HEK293T (cell line): ENCODE results near the gene RBMS1.

Experiments used
- BHLHE40 ChIP-seq: fragments of 450-650 bp; IDR thresholded peaks from 2 replicates; pipeline ENCODE4 v1.6.1; 2016; ENCODE audit warnings: mild to moderate bottlenecking, moderate library complexity, borderline replicate concordance
- ELF4 ChIP-seq: fragments of 450-650 bp; IDR thresholded peaks from 2 replicates; pipeline ENCODE4 v1.6.1; 2017; ENCODE audit warnings: antibody characterized with exemption
- FOXM1 ChIP-seq: fragments of 450-650 bp; IDR thresholded peaks from 2 replicates; pipeline ENCODE4 v1.6.1; 2017; ENCODE audit warnings: mild to moderate bottlenecking, borderline replicate concordance
- L3MBTL2 ChIP-seq: fragments of 450-650 bp; conservative IDR thresholded peaks from 2 replicates; pipeline ENCODE4 v1.6.1; 2016; ENCODE audit warnings: mild to moderate bottlenecking
- NFRKB ChIP-seq: fragments of 450-650 bp; IDR thresholded peaks from 2 replicates; pipeline ENCODE4 v1.6.1; 2016; ENCODE audit warnings: mild to moderate bottlenecking, moderate library complexity
- PKNOX1 ChIP-seq: fragments of 450-650 bp; IDR thresholded peaks from 2 replicates; pipeline ENCODE4 v1.6.1; 2016
- SP1 ChIP-seq: fragments of 450-650 bp; IDR thresholded peaks from 2 replicates; pipeline ENCODE4 v1.6.1; 2017
- TARDBP ChIP-seq: fragments of 450-650 bp; IDR thresholded peaks from 2 replicates; pipeline ENCODE4 v1.6.1; 2016

DNA sequence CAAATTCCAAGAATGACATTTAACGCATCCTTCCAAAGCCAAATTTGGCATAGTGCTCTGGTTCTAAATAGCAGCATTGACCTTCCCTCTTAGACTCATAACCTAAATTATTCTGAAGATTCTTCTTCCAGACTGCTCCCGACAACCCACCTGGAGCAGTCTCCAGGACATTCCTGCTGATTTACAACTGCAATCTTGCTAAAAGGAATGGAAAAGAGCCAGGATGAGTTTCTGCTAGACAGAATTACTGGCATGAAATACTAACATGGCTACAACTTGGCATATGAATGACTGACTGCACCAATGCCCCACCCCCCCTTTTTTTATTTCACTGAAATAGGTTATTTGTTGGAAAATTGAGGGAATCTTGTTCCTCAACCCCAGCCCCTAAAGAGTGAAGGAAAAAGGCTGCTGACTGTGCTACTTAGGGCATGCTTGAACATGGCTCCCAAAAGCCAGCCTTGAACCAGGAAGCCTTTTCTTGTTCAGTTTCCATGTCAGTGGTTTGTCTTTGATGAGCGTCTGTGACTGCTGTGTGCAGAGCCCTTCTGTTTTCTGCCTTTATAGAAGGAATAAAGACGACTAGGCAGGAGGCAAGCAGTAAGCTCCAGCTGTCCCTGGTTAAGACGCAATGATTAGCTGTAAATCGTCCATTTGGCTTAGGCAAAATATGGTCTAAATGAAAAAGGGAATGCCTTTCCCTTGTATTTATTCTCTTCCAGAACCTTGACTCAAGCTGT is 246.1 kb downstream of the RBMS1 start:
- TF ChIP-seq FOXM1 (no peak), TARDBP (no peak), SP1 (no peak), BHLHE40 (no peak), NFRKB (no peak), L3MBTL2 (no peak), PKNOX1 (no peak), ELF4 (no peak)
